Measurements from ENCODE around the gene GYS2.

Gene GYS2

DNA sequence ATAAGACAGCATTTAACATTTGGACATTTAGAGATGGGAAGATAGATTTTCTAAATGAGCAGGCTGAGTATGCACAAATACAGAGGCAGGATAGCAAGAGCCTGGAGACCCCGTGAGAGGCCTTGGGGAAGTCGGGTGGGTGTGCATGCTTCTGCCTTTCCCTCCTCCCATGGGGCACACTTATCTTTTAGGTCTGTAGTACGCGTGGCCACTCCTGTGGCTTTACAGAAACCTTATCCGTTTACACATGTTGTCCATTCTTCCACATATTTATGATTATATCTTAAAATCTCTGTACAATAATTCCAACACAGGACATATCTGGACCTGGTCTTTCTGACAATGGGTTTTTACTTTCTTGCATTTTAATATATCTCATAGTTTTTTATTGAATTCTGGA, 33.6 kb downstream of the GYS2 start:
- Histone ChIP-seq H3K9me3 (ENCODE audit: control insufficient read depth, low read length) (no peaks in the 10 kb centered on the region), H3K4me1 (no peaks in the 10 kb centered on the region), H3K4me2 (ENCODE audit: low read length) (no peak overlapping the region), H3K27ac (no peak overlapping the region), H3K4me3 (ENCODE audit: low read depth, low read length) (no peak overlapping the region), H3K36me3 (ENCODE audit: control insufficient read depth, insufficient read depth, low read length) (no peaks in the 10 kb centered on the region), H3K79me2 (no peaks in the 10 kb centered on the region), H3K27me3 (ENCODE audit: control insufficient read depth, insufficient read depth, low read length) (no peaks in the 10 kb centered on the region), H3K9ac (no peak overlapping the region), H2AFZ (no peak overlapping the region)
- TF ChIP-seq, protein P1, sequence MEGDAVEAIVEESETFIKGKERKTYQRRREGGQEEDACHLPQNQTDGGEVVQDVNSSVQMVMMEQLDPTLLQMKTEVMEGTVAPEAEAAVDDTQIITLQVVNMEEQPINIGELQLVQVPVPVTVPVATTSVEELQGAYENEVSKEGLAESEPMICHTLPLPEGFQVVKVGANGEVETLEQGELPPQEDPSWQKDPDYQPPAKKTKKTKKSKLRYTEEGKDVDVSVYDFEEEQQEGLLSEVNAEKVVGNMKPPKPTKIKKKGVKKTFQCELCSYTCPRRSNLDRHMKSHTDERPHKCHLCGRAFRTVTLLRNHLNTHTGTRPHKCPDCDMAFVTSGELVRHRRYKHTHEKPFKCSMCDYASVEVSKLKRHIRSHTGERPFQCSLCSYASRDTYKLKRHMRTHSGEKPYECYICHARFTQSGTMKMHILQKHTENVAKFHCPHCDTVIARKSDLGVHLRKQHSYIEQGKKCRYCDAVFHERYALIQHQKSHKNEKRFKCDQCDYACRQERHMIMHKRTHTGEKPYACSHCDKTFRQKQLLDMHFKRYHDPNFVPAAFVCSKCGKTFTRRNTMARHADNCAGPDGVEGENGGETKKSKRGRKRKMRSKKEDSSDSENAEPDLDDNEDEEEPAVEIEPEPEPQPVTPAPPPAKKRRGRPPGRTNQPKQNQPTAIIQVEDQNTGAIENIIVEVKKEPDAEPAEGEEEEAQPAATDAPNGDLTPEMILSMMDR (IDR thresholded peaks at IDR 0.05): no peak

DNA sequence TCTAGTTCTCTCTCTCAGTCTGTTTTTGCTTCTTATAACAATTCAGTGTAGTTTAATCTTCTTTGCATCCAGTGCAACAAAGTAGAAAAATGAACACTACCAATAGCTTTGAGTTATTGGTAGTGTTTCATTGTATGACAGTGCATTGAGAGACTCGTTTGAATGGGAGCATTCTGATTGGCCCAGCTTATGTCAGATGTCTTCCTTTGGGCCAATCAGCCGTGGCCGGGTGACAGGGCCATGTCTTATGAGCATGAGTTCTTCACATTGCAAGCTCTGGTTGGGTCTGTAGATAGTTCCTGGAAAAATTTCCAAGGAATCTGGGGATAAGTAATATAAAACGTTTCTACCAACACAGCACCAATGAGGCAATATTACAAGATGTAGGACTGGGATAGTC, 36.5 kb downstream of the GYS2 start:
- H3K4me1 ChIP-seq: no peaks in the 10 kb centered on the region
- no peaks in the 10 kb centered on the region for H3K79me2 ChIP-seq
- no peaks in the 10 kb centered on the region for H3K27me3 ChIP-seq (ENCODE audit: control insufficient read depth, insufficient read depth, low read length)
- H3K9me3 ChIP-seq (ENCODE audit: control insufficient read depth, low read length): no peaks in the 10 kb centered on the region
- no peak overlapping the region for H3K4me2 ChIP-seq (ENCODE audit: low read length)
- TF ChIP-seq, protein P1 (IDR thresholded peaks at IDR 0.05): no peak
- no peaks in the 10 kb centered on the region for H3K36me3 ChIP-seq (ENCODE audit: control insufficient read depth, insufficient read depth, low read length)
- no peak overlapping the region for H3K4me3 ChIP-seq (ENCODE audit: low read depth, low read length)
- H2AFZ ChIP-seq: no peak overlapping the region
- H3K9ac ChIP-seq: no peak overlapping the region
- no peak overlapping the region for H3K27ac ChIP-seq

DNA sequence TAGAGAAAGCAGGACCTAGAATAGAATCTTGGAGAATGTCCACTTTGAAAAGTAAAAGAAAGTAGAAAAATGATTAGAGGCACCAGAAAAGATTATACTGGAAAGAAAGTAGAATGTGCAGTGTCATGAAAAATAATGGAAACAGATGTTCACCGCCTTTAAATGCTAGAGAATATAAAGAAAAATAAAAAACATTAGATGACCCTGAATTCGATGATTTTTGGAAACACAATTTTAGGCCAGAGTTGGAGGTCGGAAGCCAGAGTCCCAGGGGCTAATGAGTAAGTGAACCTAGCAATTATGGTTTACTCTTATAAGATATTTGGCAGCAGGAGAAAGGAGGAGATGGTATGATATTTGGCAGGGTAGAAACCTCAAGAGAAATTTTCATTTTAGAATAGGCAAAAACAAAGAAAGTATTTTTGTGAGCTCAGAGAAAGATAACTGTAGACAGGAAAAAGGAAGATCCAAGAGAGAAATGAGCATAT, 37.7 kb downstream of the GYS2 start:
- Histone ChIP-seq H3K4me2 (ENCODE audit: low read length) (no peak overlapping the region), H3K36me3 (ENCODE audit: control insufficient read depth, insufficient read depth, low read length) (no peaks in the 10 kb centered on the region), H3K4me1 (no peaks in the 10 kb centered on the region), H3K27ac (no peak overlapping the region), H3K27me3 (ENCODE audit: control insufficient read depth, insufficient read depth, low read length) (no peaks in the 10 kb centered on the region), H3K9me3 (ENCODE audit: control insufficient read depth, low read length) (no peaks in the 10 kb centered on the region), H3K9ac (no peak overlapping the region), H3K79me2 (no peaks in the 10 kb centered on the region), H3K4me3 (ENCODE audit: low read depth, low read length) (no peak overlapping the region), H2AFZ (no peak overlapping the region)
- TF ChIP-seq, protein P1 (IDR thresholded peaks at IDR 0.05): no peak

DNA sequence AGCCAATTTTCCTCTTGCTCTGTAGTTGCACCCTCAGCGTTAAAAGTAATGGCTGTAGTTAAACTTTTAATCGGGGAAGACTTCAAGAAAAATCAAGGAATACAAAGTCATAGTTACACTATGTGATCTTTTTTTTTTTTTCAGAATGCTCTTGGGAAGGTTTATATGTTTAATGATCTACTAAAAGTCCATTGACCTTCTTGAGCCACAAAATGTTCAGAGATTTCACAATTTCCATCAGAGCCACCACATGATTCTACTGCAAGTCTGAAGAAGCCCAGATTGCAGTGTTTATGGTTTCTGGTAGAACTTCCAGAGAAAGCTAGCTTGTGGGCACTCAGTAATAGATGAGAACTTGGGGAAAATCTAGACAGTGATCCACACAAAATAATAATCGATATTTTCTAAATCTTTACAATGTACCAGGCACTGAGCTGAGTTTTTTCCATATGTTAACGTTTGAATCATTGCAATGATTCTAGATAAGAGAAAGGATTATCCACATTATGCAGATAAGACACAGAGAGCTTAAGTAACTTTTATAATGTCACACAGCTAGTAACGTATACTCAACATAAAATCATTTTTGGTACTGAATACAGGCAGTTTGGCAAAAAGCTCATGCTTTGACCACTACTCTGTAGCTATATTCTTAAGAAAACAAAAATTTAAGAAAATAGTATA, 38.3 kb downstream of the GYS2 start:
- TF ChIP-seq, protein P1 (IDR thresholded peaks at IDR 0.05): no peak
- no peaks in the 10 kb centered on the region for H3K79me2 ChIP-seq

DNA sequence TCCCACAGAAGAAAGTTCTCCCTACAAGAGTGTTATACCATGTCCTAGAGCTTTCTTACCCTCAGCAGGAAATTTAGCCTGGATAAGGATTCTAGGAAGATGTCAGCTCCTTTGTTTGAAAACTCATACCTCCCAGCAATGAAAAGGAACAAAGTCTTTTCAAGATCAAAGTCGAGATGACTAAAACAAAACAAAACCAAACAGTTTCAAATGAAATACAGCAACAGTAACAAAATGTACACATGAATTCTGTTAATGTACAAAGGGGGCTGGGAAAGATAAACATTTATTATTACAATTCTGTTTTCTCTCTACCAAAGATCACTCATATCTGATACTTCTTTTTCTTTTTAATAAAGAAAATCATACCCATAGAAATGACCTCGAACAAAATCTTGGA, 41.8 kb downstream of the GYS2 start:
- Histone ChIP-seq H3K4me3 (ENCODE audit: low read depth, low read length) (no peak overlapping the region), H3K9me3 (ENCODE audit: control insufficient read depth, low read length) (no peaks in the 10 kb centered on the region), H3K4me2 (ENCODE audit: low read length) (no peak overlapping the region), H3K9ac (no peak overlapping the region), H2AFZ (no peak overlapping the region), H3K27me3 (ENCODE audit: control insufficient read depth, insufficient read depth, low read length) (no peaks in the 10 kb centered on the region), H3K79me2 (no peaks in the 10 kb centered on the region), H3K4me1 (no peaks in the 10 kb centered on the region), H3K36me3 (ENCODE audit: control insufficient read depth, insufficient read depth, low read length) (no peaks in the 10 kb centered on the region), H3K27ac (no peak overlapping the region)
- TF ChIP-seq, protein P1 (IDR thresholded peaks at IDR 0.05): no peak

More for the DNA sequence above, 38.3 kb downstream of the GYS2 start:
- Histone ChIP-seq H3K27ac (no peak overlapping the region), H3K9me3 (ENCODE audit: control insufficient read depth, low read length) (no peaks in the 10 kb centered on the region), H3K36me3 (ENCODE audit: control insufficient read depth, insufficient read depth, low read length) (no peaks in the 10 kb centered on the region), H3K4me3 (ENCODE audit: low read depth, low read length) (no peak overlapping the region), H3K4me1 (no peaks in the 10 kb centered on the region), H3K27me3 (ENCODE audit: control insufficient read depth, insufficient read depth, low read length) (no peaks in the 10 kb centered on the region), H2AFZ (no peak overlapping the region), H3K4me2 (ENCODE audit: low read length) (no peak overlapping the region), H3K9ac (no peak overlapping the region)
